A549 (cell line): ENCODE results near the gene CMTM1. TPM values are rescaled to one million over a fixed set of nuclear protein-coding genes. Genes with fewer than 3 reads are reported as not detected.

ENCODE experiments used
- ATAC-seq, 2 experiments: fragments of 200-7000 bp in 1 of 2; fragments of >200 bp in 1 of 2; cut with Nextera tagmentation in 1 of 2; cut with Tn5 transposase in 1 of 2; 3 replicates each; pipeline versions ENCODE4 v1.8.0 to v1.9.1; 2018 to 2020; ENCODE audit warnings: mild to moderate bottlenecking in 1 of 2, moderate library complexity in 1 of 2
- CTCF ChIA-PET: fragments of 300-600 bp; sonication (Branson Sonifier 250); formaldehyde crosslinking; extraction: SDS; loops from one replicate; lab custom pipeline; 2021; ENCODE audit warnings: antibody characterized with exemption, inconsistent platforms; lab: Yijun Ruan, JAX
- POLR2A ChIA-PET: fragments of 350-600 bp; formaldehyde crosslinking; extraction: SDS; loops from one replicate; lab custom pipeline; 2021; ENCODE audit warnings: antibody characterized with exemption, inconsistent platforms; lab: Yijun Ruan, JAX
- DNase-seq, 2 experiments: peaks; one replicate each; pipeline versions ENCODE4 v3.0.0 to v3.0.0-alpha.2; 2011 to 2016; ENCODE audit warnings: low read depth in 1 of 2, low spot score in 1 of 2
- FAIRE-seq: peaks from 2 replicates; lab custom pipeline; 2011; peaks lifted over from hg19 to GRCh38; lab: Jason Lieb, UNC
- H3K27ac ChIP-seq, 2 experiments: fragments of >200 bp; sonication (Bioruptor Twin); formaldehyde crosslinking; 3 replicates each; pipeline ENCODE4 v1.5.1; 2016 to 2017
- H3K4me1 ChIP-seq: fragments of >200 bp; sonication (Bioruptor Twin); formaldehyde crosslinking; 3 replicates; pipeline ENCODE4 v1.6.1; 2016
- H3K4me2 ChIP-seq: fragments of >200 bp; sonication (Bioruptor Twin); formaldehyde crosslinking; 3 replicates; pipeline ENCODE4 v1.6.1; 2016
- H3K4me3 ChIP-seq: fragments of >200 bp; sonication (Bioruptor Twin); formaldehyde crosslinking; 3 replicates; pipeline ENCODE4 v1.5.1; 2016
- H3K9me3 ChIP-seq: fragments of >200 bp; sonication (Bioruptor Twin); formaldehyde crosslinking; 3 replicates; pipeline ENCODE4 v1.6.1; 2016
- CEBPB ChIP-seq, 2 experiments: fragments of >200 bp in 1 of 2; sonication (Bioruptor Twin) in 1 of 2; formaldehyde crosslinking in 1 of 2; IDR thresholded peaks; 2 replicates each; pipeline ENCODE4 v1.6.1; 2012 to 2016
- CHD2 ChIP-seq: fragments of 150-350 bp; IDR thresholded peaks from 2 replicates; pipeline ENCODE4 v1.6.1; 2014; ENCODE audit warnings: low read length; ENCODE audit not compliant: partially characterized antibody
- EHF ChIP-seq: fragments of 250-450 bp; sonication (Bioruptor Pico); IDR thresholded peaks from 2 replicates; pipeline ENCODE4 v1.5.0; 2020; ENCODE audit warnings: mild to moderate bottlenecking
- EHMT2 ChIP-seq: fragments of 200-600 bp; sonication (generic); IDR thresholded peaks from 2 replicates; pipeline ENCODE4 v1.6.1; 2016; ENCODE audit warnings: antibody characterized with exemption, low read depth, mild to moderate bottlenecking, moderate library complexity
- FOSL2 ChIP-seq, 2 experiments: fragments of 450-650 bp in 1 of 2; fragments of >200 bp in 1 of 2; sonication (Bioruptor Twin) in 1 of 2; formaldehyde crosslinking; IDR thresholded peaks; 2 replicates each; pipeline versions ENCODE4 v1.5.0 to v1.6.1; 2016 to 2020; ENCODE audit warnings: mild to moderate bottlenecking in 1 of 2, moderate library complexity in 1 of 2
- HES2 ChIP-seq: fragments of >200 bp; sonication (Bioruptor Twin); formaldehyde crosslinking; IDR thresholded peaks from 2 replicates; pipeline ENCODE4 v1.6.1; 2016
- HOXB5 ChIP-seq: fragments of 250-450 bp; sonication (Bioruptor Pico); IDR thresholded peaks from 2 replicates; pipeline ENCODE4 v1.5.0; 2020; ENCODE audit warnings: mild to moderate bottlenecking, moderate library complexity
- JUNB ChIP-seq: fragments of >200 bp; sonication (Bioruptor Twin); formaldehyde crosslinking; IDR thresholded peaks from 2 replicates; pipeline ENCODE4 v1.6.1; 2016
- NR3C1 ChIP-seq: fragments of >200 bp; sonication (Bioruptor Twin); formaldehyde crosslinking; IDR thresholded peaks from 3 replicates; pipeline ENCODE4 v1.6.1; 2017
- PBX3 ChIP-seq: IDR thresholded peaks from 2 replicates; pipeline ENCODE4 v1.6.1; 2012
- PHF8 ChIP-seq: fragments of 200-600 bp; sonication (generic); IDR thresholded peaks from 2 replicates; pipeline ENCODE4 v1.6.1; 2016; ENCODE audit warnings: low read depth, mild to moderate bottlenecking, antibody characterized with exemption, moderate library complexity, borderline replicate concordance
- POLR2AphosphoS2 ChIP-seq: conservative IDR thresholded peaks from 2 replicates; pipeline ENCODE4 v1.6.1; 2012; ENCODE audit warnings: low read length, improper control_type of control experiment, inconsistent platforms
- RARB ChIP-seq: fragments of 250-450 bp; sonication (Bioruptor Pico); IDR thresholded peaks from 2 replicates; pipeline ENCODE4 v1.8.0; 2021; ENCODE audit warnings: mild to moderate bottlenecking, moderate library complexity
- RCOR1 ChIP-seq: fragments of 150-350 bp; IDR thresholded peaks from 2 replicates; pipeline ENCODE4 v1.6.1; 2014; ENCODE audit warnings: antibody characterized with exemption, low read length, low read depth
- REST ChIP-seq: fragments of 200-600 bp; sonication (generic); IDR thresholded peaks from 2 replicates; pipeline ENCODE4 v1.6.1; 2016; ENCODE audit warnings: antibody characterized with exemption, mild to moderate bottlenecking, moderate library complexity
- SMC3 ChIP-seq: fragments of >200 bp; sonication (Bioruptor Twin); formaldehyde crosslinking; IDR thresholded peaks from 3 replicates; pipeline ENCODE4 v1.6.1; 2018; ENCODE audit warnings: inconsistent platforms
- SREBF2 ChIP-seq: fragments of 450-650 bp; IDR thresholded peaks from 2 replicates; pipeline ENCODE4 v1.6.1; 2014; ENCODE audit warnings: mild to moderate bottlenecking, moderate library complexity
- TP53 ChIP-seq: fragments of 250-450 bp; sonication (Bioruptor Pico); IDR thresholded peaks from 2 replicates; pipeline ENCODE4 v1.5.0; 2021; ENCODE audit warnings: mild to moderate bottlenecking, moderate library complexity
- USF2 ChIP-seq: fragments of 450-650 bp; IDR thresholded peaks from 2 replicates; pipeline ENCODE4 v1.6.1; 2014; ENCODE audit warnings: antibody characterized with exemption
- WGBS: methylation state at CpG from one replicate; pipeline ENCODE4 v1.1.6; 2017; ENCODE audit errors: missing lambda C conversion rate; 5-methylcytosine and 5-hydroxymethylcytosine counted together
- polyA plus RNA-seq, 4 experiments: library from polyadenylated mRNA; depleted of rRNA in 3 of 4; stranded (reverse); fragments of >200 nt; fragmentation: RNase III in 1 of 4; extraction: RNeasy Plus Mini Kit Qiagen cat#74134 plus additional on column Dnase treatment in 1 of 4; gene quantifications; 2 replicates in 3 of 4; 3 replicates in 1 of 4; pipeline ENCODE4 v1.2.3, GENCODE V29; 2011 to 2017

Gene CMTM1
- polyA plus RNA-seq, 2 of the 4 experiments (the other 2 are of a cell fraction), result 1.3 to 1.9 TPM

DNA sequence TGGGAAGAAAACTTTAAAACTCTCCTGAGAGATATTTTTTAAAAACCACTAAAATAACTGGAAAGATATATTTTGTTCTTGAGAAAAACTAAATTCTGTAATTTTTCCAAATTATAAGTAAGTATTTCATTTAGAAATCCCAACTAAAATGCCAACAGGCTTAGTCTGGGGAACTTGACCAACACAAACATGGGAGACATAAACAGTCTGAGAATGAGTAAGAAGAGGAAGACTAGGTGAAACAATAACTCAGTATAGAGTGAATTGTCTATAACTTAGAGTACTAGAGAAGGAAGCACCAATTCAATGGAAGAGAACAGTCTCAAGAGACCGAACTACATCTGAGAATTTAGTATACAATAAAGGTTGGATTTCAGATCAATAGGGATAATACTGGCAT lies 2.9 kb downstream of the CMTM1 start:
- peak overlapping the region; percentile 47 to 49; a peak in 4 of 6 replicates for H3K27ac ChIP-seq
- DNase-seq (no peak), ATAC-seq (peak in 1 of 2 experiments; percentile 56; a peak in 2 of 6 replicates), FAIRE-seq (peak; percentile 23)
- H3K9me3 ChIP-seq, result no peaks in the 10 kb centered on the region
- 76% methylated on average over 1 of the region's 1 CpG for WGBS
- POLR2A ChIA-PET, result interaction anchor here (0.6 to 1.2 kb wide), 2 partner anchors 17 to 304 kb away, joined by 3 read pairs; partner anchors contain the start of gene CKLF
- peak overlapping the region; percentile 57 for H3K4me2 ChIP-seq
- TF ChIP-seq EHMT2, result no peak
- no peak for TF ChIP-seq SMC3
- TF ChIP-seq CEBPB (IDR thresholded peaks at IDR 0.05), result no peak
- TF ChIP-seq SREBF2, result no peak
- H3K4me3 ChIP-seq, result no peak overlapping the region
- CTCF ChIA-PET, result interaction anchor here (1.0 to 1.4 kb wide), 6 partner anchors 36 to 162 kb away, joined by 3 to 5 read pairs (median 3); partner anchors contain the start of gene CMTM3
- H3K4me1 ChIP-seq, result peaks cover 26% of the 10 kb centered on the region

DNA sequence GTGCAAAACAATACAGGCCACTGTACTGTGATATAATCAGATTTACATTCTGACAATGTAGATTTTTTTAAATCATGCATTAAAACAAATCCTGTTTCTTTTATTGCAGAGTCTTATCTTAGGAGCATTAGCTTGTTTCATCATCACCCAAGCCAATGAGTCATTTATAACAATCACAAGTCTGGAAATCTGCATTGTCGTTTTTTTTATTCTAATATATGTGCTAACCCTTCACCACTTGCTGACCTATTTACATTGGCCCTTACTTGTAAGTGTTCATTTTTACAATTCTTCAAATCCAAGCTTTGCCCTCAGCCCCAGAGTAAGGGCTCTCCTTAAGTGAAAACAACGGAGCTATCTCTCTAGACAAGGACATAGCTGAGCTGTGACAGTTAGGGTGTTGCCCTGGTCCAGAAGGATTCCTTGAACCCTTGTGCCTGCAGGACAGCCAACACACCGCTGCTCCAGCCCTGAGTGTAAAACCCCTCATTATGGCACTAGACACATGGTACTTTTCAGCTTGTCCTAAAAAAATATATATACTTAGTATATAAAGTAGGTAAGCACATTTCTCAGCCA lies 3.7 kb downstream of the CMTM1 start:
- no peaks in the 10 kb centered on the region for H3K9me3 ChIP-seq
- H3K4me2 ChIP-seq, result peak overlapping the region; percentile 57
- ChIA-PET CTCF (interaction anchor here (0.9 to 2.2 kb wide), 10 partner anchors 9 to 163 kb away, joined by 3 to 7 read pairs (median 4); partner anchors contain the start of genes CMTM2 and CMTM3), POLR2A (interaction anchor here (0.6 to 1.3 kb wide), 3 partner anchors 18 to 303 kb away, joined by 3 to 8 read pairs (median 3); partner anchors contain the start of genes CKLF and CMTM3)
- DNase-seq, result peak; percentile 29 to 38
- peak; percentile 51; the same call in 1 of the 2 replicates for TF ChIP-seq JUNB
- peak; percentile 24 to 67; a peak in 3 of 4 replicates for TF ChIP-seq CEBPB (IDR thresholded peaks at IDR 0.05)
- peak; percentile 33; the same call in 1 of the 2 replicates for TF ChIP-seq FOSL2 (IDR thresholded peaks at IDR 0.05)
- TF ChIP-seq FOSL2 (CRISPR knock-in tag; IDR thresholded peaks at IDR 0.05), result peak; percentile 82
- TF ChIP-seq USF2, result no peak
- ATAC-seq, result peak; percentile 68 to 74; a peak in 5 of 6 replicates
- H3K4me1 ChIP-seq, result peaks cover 26% of the 10 kb centered on the region
- FAIRE-seq, result no peak
- H3K4me3 ChIP-seq, result no peak overlapping the region
- WGBS, result 18% methylated on average over 3 of the region's 3 CpGs
- H3K27ac ChIP-seq, result peak overlapping the region; percentile 47 to 80

GRCh38 chr16:66572356-66572755 lies 6.1 kb downstream of the CMTM1 start:
- WGBS, result 95% methylated on average over 2 of the region's 2 CpGs
- no peaks in the 10 kb centered on the region for H3K9me3 ChIP-seq
- peak overlapping the region in 1 of 2 experiments; percentile 6; a peak in 1 of 6 replicates for H3K27ac ChIP-seq
- DNase-seq (no peak), ATAC-seq (no peak), FAIRE-seq (no peak)
- H3K4me3 ChIP-seq, result no peak overlapping the region
- H3K4me2 ChIP-seq, result no peak overlapping the region
- CTCF ChIA-PET, result interaction anchor here (1.0 to 2.2 kb wide), 7 partner anchors 9 to 166 kb away, joined by 3 to 7 read pairs (median 4); no protein-coding TSS in a partner anchor
- H3K4me1 ChIP-seq, result peaks cover 26% of the 10 kb centered on the region
- TF ChIP-seq POLR2AphosphoS2 (no peak), NR3C1 (no peak), HES2 (no peak), REST (no peak), RCOR1 (no peak)
- POLR2A ChIA-PET, result no interaction called here

DNA sequence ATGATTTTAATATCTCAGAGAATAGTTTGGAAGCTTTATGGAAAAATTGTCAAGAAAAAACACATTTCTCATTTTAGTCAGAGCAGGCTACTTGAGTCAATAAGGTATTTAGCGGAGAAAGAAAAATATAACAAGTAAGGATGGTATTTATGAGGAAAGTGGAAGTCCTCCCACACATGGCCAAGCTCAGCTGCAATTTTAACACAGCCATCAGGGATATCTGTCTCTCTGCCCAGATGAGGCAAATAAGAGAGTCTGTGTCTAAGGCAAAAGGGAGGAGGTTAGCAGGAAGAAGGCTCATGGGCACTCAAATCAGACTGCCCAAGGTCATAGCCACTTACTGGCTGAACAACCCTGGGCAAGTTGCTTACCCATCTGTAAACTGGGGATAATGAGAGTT lies 7.8 kb downstream of the CMTM1 start:
- CTCF ChIA-PET, result interaction anchor here (1.1 to 3.2 kb wide), 7 partner anchors 15 to 256 kb away, joined by 3 to 13 read pairs (median 4); partner anchors contain the start of gene NAE1
- WGBS, result 88% methylated on average over 1 of the region's 1 CpG
- no peaks in the 10 kb centered on the region for H3K9me3 ChIP-seq
- peaks cover 16% of the 10 kb centered on the region for H3K4me1 ChIP-seq
- no peak for TF ChIP-seq PBX3
- TF ChIP-seq CHD2, result no peak
- no peak for TF ChIP-seq PHF8
- TF ChIP-seq TP53, result no peak
- no peak for TF ChIP-seq HES2
- TF ChIP-seq RARB (CRISPR knock-in tag), result no peak
- TF ChIP-seq SMC3, result no peak
- no peak for TF ChIP-seq POLR2AphosphoS2
- no peak for TF ChIP-seq EHF
- TF ChIP-seq SREBF2, result no peak
- no peak for TF ChIP-seq HOXB5 (CRISPR knock-in tag)
- no peak for TF ChIP-seq RCOR1
- TF ChIP-seq, all 56 proteins: peak for 0
- POLR2A ChIA-PET, result no interaction called here
- Histone ChIP-seq H3K27ac (no peak overlapping the region), H3K4me2 (no peak overlapping the region), H3K4me3 (no peak overlapping the region)
- FAIRE-seq (no peak), DNase-seq (no peak), ATAC-seq (no peak)
